ENCODE results near the gene QRFPR.
"Not testable (repeated sequence)": the region's sequence is repeated elsewhere in the genome, so short reads cannot be mapped to it uniquely, and the experiment has no call there.

Gene QRFPR

DNA sequence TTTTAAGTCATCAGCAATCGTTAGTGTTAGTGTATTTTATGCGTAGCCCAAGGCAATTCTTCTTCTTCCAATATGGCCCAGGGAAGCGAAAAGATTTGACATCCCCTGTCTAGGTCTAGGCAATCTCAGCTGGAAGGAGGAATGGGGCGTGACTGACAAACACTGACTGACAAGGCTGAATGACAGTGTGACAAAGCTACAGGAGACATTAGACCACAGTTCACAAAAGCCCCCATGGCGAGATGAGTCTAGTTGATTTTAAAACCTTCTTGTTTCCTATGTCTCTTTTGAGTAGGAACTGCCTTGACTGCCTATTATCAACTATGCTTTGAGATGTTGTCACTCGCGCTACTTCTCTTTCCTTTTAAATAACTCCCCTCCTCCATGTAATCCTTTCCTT is 42.3 kb downstream of the QRFPR start:
- no peak for DNase-seq

DNA sequence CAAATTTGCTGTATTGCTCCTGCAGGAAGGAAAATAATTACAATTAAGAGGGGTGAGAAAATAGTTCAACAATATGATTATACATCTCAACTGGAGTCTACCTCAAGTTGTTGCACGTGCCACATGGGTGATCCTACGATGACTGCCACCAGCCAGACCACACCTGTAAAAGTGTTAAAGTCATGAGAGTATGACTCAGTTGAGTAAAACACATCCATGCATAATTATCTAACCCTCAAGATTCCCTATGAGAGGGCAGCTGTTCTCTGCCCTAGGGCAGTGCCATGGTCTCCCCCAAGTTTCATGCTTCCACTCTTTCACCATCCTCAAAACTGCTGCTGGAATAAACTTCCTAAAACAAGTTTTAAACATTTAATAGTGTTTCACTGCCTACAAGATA is 44.1 kb downstream of the QRFPR start:
- DNase-seq, result no peak

DNA sequence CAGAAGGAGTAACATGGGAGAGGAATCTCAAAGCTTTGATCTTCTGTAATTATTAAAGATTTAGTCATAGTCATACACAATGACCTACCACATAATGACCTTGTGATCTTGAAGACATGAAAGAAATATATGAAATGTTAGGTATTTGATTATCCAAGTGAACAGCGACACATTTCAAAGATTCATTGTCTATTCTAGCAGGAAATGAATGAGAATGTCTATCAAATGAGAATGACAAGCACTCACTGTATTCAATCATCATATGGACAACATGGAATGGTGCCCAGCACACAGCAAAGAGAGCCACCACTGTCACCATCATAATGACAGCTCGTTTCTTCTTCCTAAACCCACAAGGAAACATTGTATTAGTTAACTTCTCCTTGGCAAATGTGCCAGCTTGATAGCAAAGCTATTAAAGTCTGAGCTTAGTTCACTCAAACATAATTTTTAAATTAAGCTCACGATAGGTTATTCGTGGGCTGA is 50.6 kb downstream of the QRFPR start:
- DNase-seq, result no peak

DNA sequence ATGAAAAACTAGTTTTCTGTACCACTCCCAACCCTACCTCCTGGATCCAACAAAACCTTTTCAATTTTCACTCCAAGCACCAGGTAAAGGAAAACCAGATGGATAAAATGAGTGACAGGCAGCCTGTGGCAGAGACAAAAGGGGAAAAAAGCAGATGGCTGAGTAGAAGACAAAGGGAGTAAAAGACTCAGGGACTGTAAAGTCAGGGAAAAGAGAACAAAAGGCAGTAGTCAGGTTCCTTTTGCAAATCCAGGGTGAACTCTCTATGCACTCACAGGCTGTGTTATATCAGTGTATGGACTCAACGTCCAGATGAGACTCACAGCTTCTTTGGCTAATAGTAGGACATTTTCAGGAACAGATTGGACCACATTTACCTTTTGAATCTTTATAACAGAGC is 54.2 kb downstream of the QRFPR start:
- DNase-seq, result no peak

DNA sequence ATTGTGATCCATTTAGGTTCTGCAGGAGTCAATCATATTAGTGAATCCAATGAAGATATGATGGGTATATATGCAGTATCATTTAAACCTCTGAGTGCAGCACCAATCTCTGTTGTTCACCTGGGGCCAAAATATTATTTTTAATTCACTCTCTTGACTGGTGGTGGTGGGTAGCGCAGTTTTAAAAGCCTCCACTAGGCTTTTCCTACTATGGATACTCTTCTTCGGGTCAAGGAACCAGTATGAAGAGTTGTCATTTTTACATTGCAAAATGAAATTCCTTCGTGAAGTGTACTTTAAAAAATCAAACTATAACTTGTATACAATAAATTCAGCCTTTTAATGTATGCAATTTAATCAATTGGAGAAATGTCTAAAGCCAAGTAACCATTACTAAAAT is 56.5 kb downstream of the QRFPR start:
- DNase-seq, result no peak

DNA sequence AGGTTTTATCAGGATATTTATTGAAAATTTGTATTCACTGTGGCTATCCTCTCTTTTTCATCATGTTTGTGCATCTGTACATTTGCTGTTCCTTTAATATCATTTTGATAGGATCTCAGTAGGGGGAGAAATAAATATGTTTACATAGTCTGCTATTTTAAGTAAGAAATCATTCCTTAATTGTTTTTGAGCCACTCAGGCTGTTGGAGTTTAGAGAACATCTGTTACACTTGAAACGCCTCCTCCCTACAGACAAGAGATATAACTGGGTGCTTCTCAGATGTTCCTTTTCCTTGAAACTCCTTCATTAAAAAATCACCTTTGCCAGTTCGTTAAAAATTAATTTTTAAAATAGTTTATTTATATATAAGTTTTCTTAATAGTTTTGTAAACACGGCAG is 59.4 kb downstream of the QRFPR start:
- DNase-seq, result no peak

DNA sequence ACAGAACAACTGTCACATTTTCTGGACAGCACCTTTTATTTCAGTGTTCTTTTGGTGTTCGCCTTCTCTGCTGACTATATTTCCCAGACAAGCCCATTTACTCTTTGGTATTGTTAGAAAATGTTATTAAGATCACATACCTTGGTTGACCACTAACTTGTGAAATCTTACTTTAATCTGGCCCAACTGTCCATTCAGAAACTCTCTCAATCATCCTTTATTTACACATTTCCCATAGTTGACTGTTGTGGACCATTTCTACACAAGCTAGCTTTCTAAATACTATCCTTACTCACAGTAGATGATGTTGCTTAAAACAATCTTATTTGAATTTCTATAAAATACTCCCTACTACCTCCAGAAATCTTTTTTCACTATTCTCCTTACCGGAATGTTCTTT is 64.7 kb downstream of the QRFPR start:
- DNase-seq, result no peak

DNA sequence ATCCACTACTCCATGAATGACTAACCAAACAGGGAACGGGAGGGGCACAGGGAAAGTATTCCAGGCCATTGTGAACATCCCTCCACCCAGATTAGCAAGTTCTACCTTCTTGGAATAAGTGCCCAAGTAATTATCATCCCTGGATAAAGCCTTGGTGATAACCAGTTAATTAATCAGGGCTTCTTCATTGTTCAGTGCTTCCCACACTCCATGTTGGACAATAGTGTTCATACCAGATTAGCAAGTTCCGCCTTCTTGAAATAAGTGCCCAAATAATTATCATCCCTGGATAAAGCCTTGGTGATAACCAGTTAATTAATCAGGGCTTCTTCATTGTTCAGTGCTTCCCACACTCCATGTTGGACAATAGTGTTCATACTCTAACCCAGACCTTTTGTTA is 67.4 kb downstream of the QRFPR start:
- not testable (repeated sequence) for DNase-seq

DNA sequence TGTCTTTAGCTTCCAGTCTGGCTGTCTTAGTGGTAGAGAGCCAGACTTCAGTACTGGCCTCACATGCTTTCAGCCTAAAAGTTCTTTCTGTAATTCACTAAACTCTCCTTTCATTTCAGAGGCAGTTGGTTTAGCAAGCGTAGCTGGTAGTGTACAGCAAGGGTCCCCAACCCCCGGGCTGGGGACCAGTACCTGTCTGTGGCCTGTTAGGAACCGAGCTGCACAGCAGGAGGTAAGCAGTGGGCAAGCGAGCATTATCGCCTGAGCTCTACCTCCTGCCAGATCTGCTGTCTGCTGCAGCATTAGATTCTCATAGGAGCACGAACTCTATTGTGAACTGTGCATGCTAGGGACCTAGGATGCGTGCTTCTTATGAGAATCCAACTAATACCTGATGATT is 72.0 kb downstream of the QRFPR start:
- no peak for DNase-seq

DNA sequence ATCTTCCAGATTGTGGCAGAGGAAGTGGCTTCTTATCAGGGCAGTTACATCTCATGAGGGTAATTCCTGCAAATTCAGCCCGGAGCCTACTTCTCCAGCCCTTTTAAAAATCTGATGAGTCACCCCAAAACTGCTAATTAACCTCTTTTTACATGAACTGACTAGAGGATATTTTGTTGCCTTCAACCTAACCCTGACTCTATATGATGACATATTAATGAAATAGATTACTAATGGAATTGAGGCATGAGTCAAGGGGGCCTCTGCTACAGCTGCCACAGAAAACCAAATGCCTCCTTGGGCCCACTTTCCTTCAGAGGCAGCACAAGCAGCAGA is 72.5 kb downstream of the QRFPR start:
- no peak for DNase-seq

DNA sequence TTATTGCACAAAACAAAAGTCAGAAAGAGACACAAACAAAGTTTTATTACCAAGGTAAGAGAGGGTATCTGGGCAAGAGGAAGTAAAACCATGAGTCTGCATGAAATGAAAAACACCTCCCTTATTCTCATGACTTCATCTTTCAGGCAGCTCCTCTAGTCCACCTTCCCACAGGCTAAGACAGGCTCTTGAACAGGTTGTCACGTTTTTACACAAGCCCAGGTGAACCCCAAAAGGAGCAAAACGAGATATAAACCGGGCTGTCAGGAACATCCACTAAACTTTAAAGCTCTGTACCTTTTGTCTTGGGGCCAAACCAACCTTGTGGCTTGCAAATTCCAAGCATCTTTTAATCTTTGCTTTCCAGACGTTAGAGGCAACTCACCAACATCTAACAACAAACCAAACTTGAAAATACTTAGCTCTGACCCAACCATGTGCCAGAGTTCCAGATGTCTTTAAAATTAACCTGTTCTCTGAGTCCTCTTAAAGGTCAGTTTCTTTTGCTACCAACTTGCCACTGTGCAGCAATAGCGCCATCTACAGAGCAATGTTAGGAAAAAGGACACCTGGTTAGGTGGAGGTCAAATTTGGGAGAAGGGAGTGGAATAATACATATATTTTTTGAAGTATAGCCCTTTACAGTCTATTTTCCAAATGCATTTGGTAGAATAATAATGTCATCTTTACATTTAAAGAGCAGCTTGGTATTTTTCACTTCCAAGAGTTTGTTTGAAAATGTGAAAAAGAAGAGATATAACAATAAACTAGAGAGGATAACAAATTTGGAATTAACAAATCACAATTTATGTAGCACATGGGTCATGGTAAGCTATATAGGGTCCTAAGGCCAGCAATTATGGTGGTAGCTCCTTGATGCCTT is 73.1 kb downstream of the QRFPR start:
- DNase-seq, result peak; percentile 18

DNA sequence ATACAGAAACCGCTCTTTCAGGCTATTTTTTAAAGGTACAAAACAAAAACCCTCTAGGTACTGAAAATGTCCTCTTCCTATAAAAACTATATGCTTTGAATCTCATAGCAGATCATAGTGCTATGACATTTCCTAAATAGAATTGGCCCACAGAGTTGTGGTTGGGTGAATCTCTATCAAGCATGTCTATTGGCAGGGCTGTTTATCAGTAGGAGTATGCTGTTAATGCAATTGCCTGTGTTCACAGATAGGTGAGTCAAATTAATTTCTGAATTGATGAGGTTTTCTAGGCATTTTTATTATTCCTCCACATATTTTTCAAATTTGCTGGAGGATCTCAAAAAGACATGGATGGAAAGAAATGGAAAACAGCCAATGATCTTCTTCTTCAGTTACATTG is 73.9 kb downstream of the QRFPR start:
- no peak for DNase-seq

DNA sequence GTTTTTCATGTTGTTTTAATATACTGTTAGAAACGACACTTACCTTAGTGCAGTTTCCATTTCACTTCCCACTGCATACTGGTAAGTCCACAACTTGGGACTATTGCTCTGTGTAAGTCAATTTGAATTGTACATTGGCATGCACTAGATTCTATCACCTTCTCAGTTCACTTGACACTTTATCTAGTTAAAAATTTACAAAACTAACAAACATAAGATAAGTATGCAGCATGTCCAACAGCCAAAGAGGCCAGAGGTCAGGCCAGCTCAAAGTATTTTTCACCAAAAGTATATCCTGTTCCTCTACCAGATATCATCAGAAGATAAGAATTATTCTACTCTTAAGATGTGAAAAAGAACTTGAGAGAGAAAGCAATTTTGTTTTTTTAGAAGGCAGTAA is 75.9 kb downstream of the QRFPR start:
- no peak for DNase-seq

DNA sequence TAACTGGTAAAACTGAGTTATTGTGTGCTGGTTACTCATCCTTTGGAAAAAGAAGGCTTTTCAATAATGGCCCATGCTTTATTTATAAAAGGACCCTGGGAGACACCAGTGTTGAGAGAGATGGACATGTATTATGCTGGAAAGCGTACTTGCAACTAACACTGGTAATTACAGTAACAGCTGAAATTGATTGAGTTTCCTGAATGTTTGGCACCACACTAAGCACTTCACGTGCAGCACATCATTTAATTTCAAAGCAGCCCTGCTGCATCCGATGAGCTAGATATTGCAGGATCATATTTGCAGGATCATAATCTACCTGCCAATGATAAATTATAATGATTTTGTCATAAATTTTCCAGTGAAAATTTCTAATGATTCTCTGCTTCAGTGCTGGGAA is 81.5 kb downstream of the QRFPR start:
- no peak for DNase-seq

DNA sequence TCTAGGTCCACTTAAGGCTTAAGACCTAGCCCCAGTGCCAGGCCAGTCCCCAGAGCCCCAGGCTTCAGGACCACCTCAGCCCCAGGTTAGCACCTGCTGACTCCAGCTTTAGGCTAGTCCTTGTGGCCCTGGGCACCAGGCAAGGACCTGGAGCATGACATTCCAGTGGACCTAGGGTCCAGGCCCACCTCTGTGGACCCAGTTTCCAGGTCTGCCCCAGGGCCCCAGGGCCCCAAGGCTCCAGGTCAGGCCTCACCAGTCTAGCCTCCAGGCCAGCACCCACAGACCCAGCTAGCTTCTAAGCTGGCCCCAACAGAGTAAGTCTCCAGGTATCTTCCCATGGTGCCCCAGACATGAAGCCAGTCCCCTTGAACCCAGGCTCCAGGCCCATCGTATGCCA is 97.5 kb downstream of the QRFPR start:
- DNase-seq, result no peak

DNA sequence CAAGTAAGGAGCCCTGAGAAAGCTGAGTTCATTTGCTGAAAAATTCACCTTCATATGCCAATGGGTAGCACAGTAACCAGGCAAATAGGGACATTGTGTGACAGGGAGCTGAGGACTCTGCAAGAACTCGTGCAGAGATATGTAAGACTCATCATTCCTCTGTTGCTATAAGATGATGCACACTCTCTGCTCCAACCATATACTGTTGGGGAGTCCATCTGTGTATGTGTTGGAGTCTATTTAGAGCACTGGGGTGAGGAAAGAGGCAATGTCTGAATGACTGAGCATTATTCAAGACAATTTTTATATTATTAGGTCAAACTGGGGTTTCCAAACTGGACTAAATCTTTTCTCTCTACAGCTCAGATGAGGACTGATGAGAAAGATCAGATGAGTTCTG is 100.4 kb downstream of the QRFPR start:
- DNase-seq, result no peak

DNA sequence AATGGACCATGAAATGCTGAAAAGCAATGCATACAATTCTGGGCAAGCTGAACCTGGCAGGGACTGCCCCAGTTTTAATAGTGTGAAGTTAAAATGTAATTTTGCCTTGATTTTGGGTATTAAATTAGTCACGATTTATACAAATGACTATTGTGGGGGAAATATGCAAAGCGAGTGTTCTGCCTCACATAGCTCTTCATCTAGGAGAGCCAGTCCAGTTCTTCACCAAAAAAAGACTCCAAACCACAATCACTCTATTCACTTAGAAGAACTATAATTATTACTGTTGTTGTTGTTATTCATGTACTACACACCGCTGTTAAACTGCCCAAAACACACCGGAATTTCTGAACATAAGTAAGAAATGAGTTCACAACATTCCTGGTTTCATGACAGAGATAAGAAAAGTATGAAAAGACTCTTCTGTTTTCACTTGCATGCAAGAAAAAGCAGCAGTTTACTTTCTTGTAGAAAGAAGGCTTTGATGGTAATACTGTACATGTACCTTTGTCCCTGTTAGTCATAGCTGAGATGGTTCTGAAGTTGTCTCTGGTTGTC is 101.9 kb downstream of the QRFPR start:
- no peak for DNase-seq

Measured in stimulated activated naive CD4-positive, alpha-beta T cell treated with Interleukin-2 at 50 U/mL for 16 hours (primary cell).